GM12878 (cell line): ENCODE results near the gene ZCCHC2. TPM values are rescaled to one million over a fixed set of nuclear protein-coding genes. Genes with fewer than 3 reads are reported as not detected.

Experiments used
- ATAC-seq: fragments of 200-7000 bp; cut with Tn5 transposase; 3 replicates; pipeline ENCODE4 v1.9.1; 2020; ENCODE audit warnings: mild to moderate bottlenecking, moderate library complexity
- BruUV-seq: library from RNA; stranded (reverse); fragments of 400-500 nt; replicated peaks from 2 replicates; lab custom pipeline; 2021; lab: Mats Ljungman, UMichigan
- CTCF ChIA-PET: fragments of 300-600 bp; sonication (Branson Sonifier 250); formaldehyde crosslinking; extraction: SDS; loops from one replicate; lab custom pipeline; 2021; ENCODE audit warnings: inconsistent platforms; lab: Yijun Ruan, JAX
- POLR2A ChIA-PET: fragments of 350-600 bp; formaldehyde crosslinking; extraction: SDS; loops from one replicate; lab custom pipeline; 2021; ENCODE audit warnings: inconsistent platforms; lab: Charles Lee
- RAD21 ChIA-PET: fragments of 300-600 bp; sonication (Branson Sonifier 250); formaldehyde crosslinking; loops from one replicate; lab custom pipeline; 2023; ENCODE audit warnings: antibody characterized with exemption; ENCODE audit not compliant: unreplicated experiment; lab: Charles Lee
- SMC1A ChIA-PET: fragments of 300-600 bp; sonication (Branson Sonifier 250); formaldehyde crosslinking; loops from one replicate; lab custom pipeline; 2023; ENCODE audit not compliant: unreplicated experiment, uncharacterized antibody; lab: Charles Lee
- DNase-seq: peaks from one replicate; pipeline ENCODE4 v3.0.0-alpha.2; 2011; ENCODE audit warnings: low read depth, low spot score
- FAIRE-seq: peaks from 3 replicates; lab custom pipeline; 2011; peaks lifted over from hg19 to GRCh38; lab: Jason Lieb, UNC
- H2AFZ ChIP-seq: 2 replicates; pipeline ENCODE4 v1.6.0; 2011; ENCODE audit warnings: low read depth, low read length, control low read depth; ENCODE audit not compliant: control insufficient read depth
- H3K27ac ChIP-seq: 2 replicates; pipeline ENCODE4 v1.5.1; 2011; ENCODE audit warnings: control low read depth; ENCODE audit not compliant: control insufficient read depth, insufficient read depth
- H3K27me3 ChIP-seq, 2 experiments: replicated peaks in 1 of 2; 2 replicates each; pipeline versions ENCODE4 v1.6.0 to v1.6.1; 2011; ENCODE audit warnings: low read length in 1 of 2; ENCODE audit not compliant: control insufficient read depth in 2 of 2, insufficient read depth in 2 of 2
- H3K36me3 ChIP-seq, 2 experiments: 2 replicates each; pipeline ENCODE4 v1.5.1; 2011; ENCODE audit warnings: low read length in 1 of 2; ENCODE audit not compliant: control insufficient read depth in 2 of 2, insufficient read depth in 2 of 2
- H3K4me1 ChIP-seq: 2 replicates; pipeline ENCODE4 v1.6.1; 2011; ENCODE audit warnings: mild to moderate bottlenecking, low read length, moderate library complexity, mixed read lengths; ENCODE audit not compliant: control insufficient read depth, insufficient read depth
- H3K4me2 ChIP-seq: 2 replicates; pipeline ENCODE4 v1.6.0; 2011; ENCODE audit warnings: control low read depth; ENCODE audit not compliant: control insufficient read depth, insufficient read depth
- H3K4me3 ChIP-seq: fragments of 200-600 bp; sonication (generic); 2 replicates; pipeline ENCODE4 v1.5.1; 2016
- H3K79me2 ChIP-seq: 2 replicates; pipeline ENCODE4 v1.6.0; 2011; ENCODE audit warnings: low read length; ENCODE audit not compliant: control insufficient read depth, insufficient read depth
- H3K9ac ChIP-seq: 2 replicates; pipeline ENCODE4 v1.8.0; 2011; ENCODE audit warnings: low read length, control low read depth, mixed read lengths; ENCODE audit not compliant: control insufficient read depth, insufficient read depth
- H3K9me3 ChIP-seq: replicated peaks from 3 replicates; pipeline ENCODE4 v1.5.1; 2011; ENCODE audit warnings: mild to moderate bottlenecking, low read length; ENCODE audit not compliant: control insufficient read depth, insufficient read depth
- H4K20me1 ChIP-seq: 2 replicates; pipeline ENCODE4 v1.6.0; 2011; ENCODE audit not compliant: control insufficient read depth, insufficient read depth
- IRF5 ChIP-seq: fragments of 450-650 bp; IDR thresholded peaks from 2 replicates; pipeline ENCODE4 v1.6.1; 2017; ENCODE audit warnings: borderline replicate concordance
- SPI1 ChIP-seq: IDR thresholded peaks from 2 replicates; pipeline ENCODE4 v1.6.1; 2011; ENCODE audit warnings: low read depth, mild to moderate bottlenecking, low read length, moderate library complexity, borderline replicate concordance; ENCODE audit not compliant: insufficient read depth
- WGBS: methylation state at CpG from one replicate; pipeline ENCODE4 v1.1.6; 2016; ENCODE audit warnings: low lambda C conversion rate; ENCODE audit not compliant: insufficient replicate concordance, insufficient coverage; ENCODE audit errors: missing lambda C conversion rate; 5-methylcytosine and 5-hydroxymethylcytosine counted together
- in situ Hi-C: fragments of 300-500 bp; cut with MboI; formaldehyde crosslinking; loops from 9 replicates; pipeline ENCODE4 v1.14.3; 2018; ENCODE audit warnings: mixed read lengths
- intact Hi-C: fragments of 100-400 bp; cut with micrococcal nuclease; formaldehyde crosslinking; loops from one replicate; pipeline ENCODE4 v1.14.2; 2022; ENCODE audit not compliant: unreplicated experiment
- polyA plus RNA-seq, 11 experiments: library from polyadenylated mRNA; depleted of rRNA in 4 of 11; unstranded in 6 of 11; stranded (reverse) in 5 of 11; fragments of >200 nt; fragmentation: Nextera tagmentation in 4 of 11; fragmentation: Illumina TruSeq in 1 of 11; extraction: Ambion mirVana in 4 of 11; extraction: Trizol in 1 of 11; gene quantifications; 1 replicate in 1 of 11; 2 replicates in 10 of 11; pipeline versions ENCODE4 v1.2.1 to v1.2.3, GENCODE V29; 2011 to 2016; ENCODE audit warnings: inconsistent platforms in 2 of 11, missing spikeins in 2 of 11, low read depth in 1 of 11
- total RNA-seq, 4 experiments: library from RNA; depleted of rRNA in 3 of 4; stranded (reverse); fragments of >200 nt in 3 of 4; fragmentation: Illumina TruSeq in 1 of 4; extraction: Trizol in 1 of 4; gene quantifications; 2 replicates each; pipeline versions ENCODE4 v1.2.1 to v1.2.3, GENCODE V29; 2013 to 2021

ZCCHC2 gene
- total and polyA plus RNA-seq, 10 of the 15 experiments (the other 5 are each of a cell fraction or from before 2014, with no cell fraction given), result 1.7 to 17.4 (median 8.6) TPM

- ATAC-seq, result no peak
- intact Hi-C loops (loop anchor here (10.0 kb wide), 2 partner anchors 259 to 371 kb away; partner anchors contain the start of gene TNFRSF11A), in situ Hi-C loops (no loop called here)
- ChIA-PET POLR2A (no interaction called here), SMC1A (interaction anchor here (0.9 to 3.5 kb wide), 12 partner anchors 12 to 397 kb away, joined by 3 to 30 read pairs (median 4); partner anchors contain the start of genes PIGN and ZCCHC2), RAD21 (interaction anchor here (1.0 to 2.4 kb wide), 4 partner anchors 57 to 409 kb away, joined by 3 to 16 read pairs (median 4); no protein-coding TSS in a partner anchor), CTCF (interaction anchor here (0.6 to 6.6 kb wide), 24 partner anchors 8 to 409 kb away, joined by 3 to 55 read pairs (median 4); no protein-coding TSS in a partner anchor)
- no peak for DNase-seq
- 95% methylated on average over 2 of the region's 2 CpGs for WGBS
- Histone ChIP-seq H3K4me1 (peaks cover 20% of the 10 kb centered on the region), H3K36me3 (no peaks in the 10 kb centered on the region; a peak in 1 of 4 replicates), H3K4me3 (no peak overlapping the region), H3K9ac (no peak overlapping the region), H4K20me1 (no peaks in the 10 kb centered on the region), H3K27ac (no peak overlapping the region), H3K79me2 (no peaks in the 10 kb centered on the region), H2AFZ (no peak overlapping the region), H3K4me2 (no peak overlapping the region), H3K9me3 (no peaks in the 10 kb centered on the region), H3K27me3 (no peaks in the 10 kb centered on the region)
- no TSS peak for BruUV-seq
- FAIRE-seq, result no peak
- TF ChIP-seq SPI1 (0 out of 2 replicates have a peak, but pooled peaks have one; percentile 7), IRF5 (no peak)
Measured at GRCh38 chr18:62583376-62583775, 60.6 kb downstream of the ZCCHC2 start.
